Epithelial cell of umbilical artery (primary cell): ENCODE results near the gene RHOXF1. TPM values are rescaled to one million over a fixed set of nuclear protein-coding genes. Genes with fewer than 3 reads are reported as not detected.

ENCODE experiments used
- total RNA-seq: library from RNA; depleted of rRNA; stranded (reverse); fragments of >200 nt; gene quantifications from 2 replicates; pipeline ENCODE4 v1.2.3, GENCODE V29; 2014

Gene RHOXF1
- not detected in 2 replicates for total RNA-seq

GRCh38 chrX:120115438-120115963, at the start of gene RHOXF1:
TSS of gene RHOXF1 (minus strand) at chrX:120115913. CDS start at chrX:120115862, 51 bp downstream.

DNA sequence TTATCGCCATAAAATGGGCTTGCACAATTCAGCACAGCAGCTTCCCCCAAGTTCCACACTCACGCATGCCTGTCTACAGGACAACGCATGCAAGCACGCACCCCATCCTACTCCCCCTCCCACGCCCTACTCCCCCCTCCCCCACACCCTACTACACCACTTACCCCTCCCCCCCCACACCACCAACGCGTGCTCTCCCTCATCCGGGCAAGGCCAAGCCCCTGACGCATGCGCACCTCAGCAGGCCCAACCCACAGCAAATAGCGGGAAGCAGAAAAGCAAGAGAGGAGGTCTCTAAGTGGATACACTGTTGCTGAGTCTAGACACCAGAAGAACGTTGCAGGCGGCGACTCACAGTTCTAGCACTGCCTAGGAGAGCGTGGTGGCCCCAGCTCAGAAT, 42.6 kb upstream of the RHOXF1 start, which contains the start of gene RHOXF2:
TSS of gene RHOXF2 (plus strand) at position 301 of the 400 bp plus-strand sequence. CDS start 138 bp downstream, outside the sequence.

DNA sequence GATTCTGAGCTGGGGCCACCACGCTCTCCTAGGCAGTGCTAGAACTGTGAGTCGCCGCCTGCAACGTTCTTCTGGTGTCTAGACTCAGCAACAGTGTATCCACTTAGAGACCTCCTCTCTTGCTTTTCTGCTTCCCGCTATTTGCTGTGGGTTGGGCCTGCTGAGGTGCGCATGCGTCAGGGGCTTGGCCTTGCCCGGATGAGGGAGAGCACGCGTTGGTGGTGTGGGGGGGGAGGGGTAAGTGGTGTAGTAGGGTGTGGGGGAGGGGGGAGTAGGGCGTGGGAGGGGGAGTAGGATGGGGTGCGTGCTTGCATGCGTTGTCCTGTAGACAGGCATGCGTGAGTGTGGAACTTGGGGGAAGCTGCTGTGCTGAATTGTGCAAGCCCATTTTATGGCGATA, 38.1 kb downstream of the RHOXF1 start, which contains the start of gene RHOXF2B:
TSS of gene RHOXF2B (minus strand) at position 101 of the 400 bp plus-strand sequence. CDS start 138 bp downstream, outside the sequence.

Other genes with a start within 250 kb of the RHOXF1 start
- gene RNF113A, start 244.2 kb downstream of the RHOXF1 start, total RNA-seq, result 15.0 and 17.5 TPM in 2 replicates
- gene NDUFA1, start 244.1 kb downstream of the RHOXF1 start, total RNA-seq, result 65.2 and 101 TPM in 2 replicates
- gene AKAP14, start 220.0 kb downstream of the RHOXF1 start, total RNA-seq, result not detected in 2 replicates
- 3.0 and 4.2 TPM in 2 replicates for gene NKAP, start 172.2 kb downstream of the RHOXF1 start, total RNA-seq
- not detected in 2 replicates for gene RHOXF2B, start 38.2 kb downstream of the RHOXF1 start, total RNA-seq
- not detected in 2 replicates for gene RHOXF2, start 42.7 kb upstream of the RHOXF1 start, total RNA-seq
- 15.3 and 19.3 TPM in 2 replicates for gene ZBTB33, start 134.9 kb upstream of the RHOXF1 start, total RNA-seq
- gene TMEM255A, start 195.5 kb upstream of the RHOXF1 start, total RNA-seq, result not detected in 2 replicates
- not detected in 2 replicates for gene ATP1B4, start 246.2 kb upstream of the RHOXF1 start, total RNA-seq